ENCODE measurements around the gene P2RX7.
A peak's percentile ranks its signal among the peaks of the same experiment; 100 is the strongest.

The P2RX7 gene
- long read RNA-seq, donor 1, partial matches to known transcripts, result 0 of 1 reads
- long read RNA-seq, donor 1, other reads (novel, unspliced or antisense), result 0 of 1 reads
- long read RNA-seq, donor 2, result 0 reads
- long read RNA-seq, donor 3, result 0 reads
- long read RNA-seq, donor 4, result 0 reads
- long read RNA-seq, donor 5, result 0 reads
- long read RNA-seq, donor 6, result 0 reads
- long read RNA-seq, donor 7, full-length matches to known transcripts, result 1 of 1 reads
- long read RNA-seq, donor 7, partial matches to known transcripts, result 0 of 1 reads
- long read RNA-seq, donor 7, other reads (novel, unspliced or antisense), result 0 of 1 reads
- long read RNA-seq, donor 8, result 0 reads

GRCh38 chr12:121132601-121133481, at the start of gene P2RX7:
Gene P2RX7, plus strand, starts transcription at chr12:121132876. Its CDS starts 95 bp downstream, at chr12:121132971.
- DNase-seq, result peak; percentile 68

DNA sequence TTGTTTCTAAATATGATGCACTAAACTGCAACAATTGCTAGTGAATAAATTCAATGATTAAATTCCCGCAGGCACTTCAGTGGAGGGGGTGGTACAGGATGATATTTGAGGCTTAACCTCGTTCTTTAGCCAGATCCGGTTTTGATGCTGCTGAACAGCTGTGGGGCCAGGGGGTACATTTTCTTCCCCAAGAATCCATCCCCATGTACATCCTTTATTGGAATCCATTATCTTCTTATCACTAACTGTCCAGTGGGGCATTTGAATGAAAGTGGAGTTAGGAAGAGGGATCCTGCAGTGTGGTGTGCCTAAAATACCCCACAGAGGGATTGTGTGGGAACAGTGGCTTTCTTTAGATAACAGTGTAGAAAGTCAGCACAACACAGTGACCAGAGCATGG, 48.4 kb upstream of the P2RX7 start:
- DNase-seq, result no peak

DNA sequence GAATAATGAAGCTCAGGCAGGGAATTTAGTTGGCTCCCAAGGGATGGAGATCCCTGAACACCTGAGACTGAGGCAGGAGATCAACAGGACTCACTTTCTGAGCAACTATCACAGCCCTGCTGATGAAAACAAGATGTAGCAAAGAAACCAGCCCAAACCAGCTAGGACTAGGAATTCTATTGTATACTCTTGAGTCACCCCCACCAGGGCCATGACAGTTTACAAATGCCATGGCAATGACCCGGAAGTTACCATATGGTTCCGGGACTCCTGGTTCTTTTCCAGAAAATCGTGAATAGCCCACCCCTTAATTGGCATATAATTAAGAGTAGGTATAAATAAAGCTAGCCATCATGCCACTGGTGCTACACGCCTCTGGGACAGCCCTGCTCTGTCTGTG, 47.6 kb upstream of the P2RX7 start:
- no peak for DNase-seq

GRCh38 chr12:121085506-121086353, 46.9 kb upstream of the P2RX7 start:
- no peak for DNase-seq

- DNase-seq, result no peak
These were observed 45.8 kb upstream of the P2RX7 start for GRCh38 chr12:121086781-121087295.

DNA sequence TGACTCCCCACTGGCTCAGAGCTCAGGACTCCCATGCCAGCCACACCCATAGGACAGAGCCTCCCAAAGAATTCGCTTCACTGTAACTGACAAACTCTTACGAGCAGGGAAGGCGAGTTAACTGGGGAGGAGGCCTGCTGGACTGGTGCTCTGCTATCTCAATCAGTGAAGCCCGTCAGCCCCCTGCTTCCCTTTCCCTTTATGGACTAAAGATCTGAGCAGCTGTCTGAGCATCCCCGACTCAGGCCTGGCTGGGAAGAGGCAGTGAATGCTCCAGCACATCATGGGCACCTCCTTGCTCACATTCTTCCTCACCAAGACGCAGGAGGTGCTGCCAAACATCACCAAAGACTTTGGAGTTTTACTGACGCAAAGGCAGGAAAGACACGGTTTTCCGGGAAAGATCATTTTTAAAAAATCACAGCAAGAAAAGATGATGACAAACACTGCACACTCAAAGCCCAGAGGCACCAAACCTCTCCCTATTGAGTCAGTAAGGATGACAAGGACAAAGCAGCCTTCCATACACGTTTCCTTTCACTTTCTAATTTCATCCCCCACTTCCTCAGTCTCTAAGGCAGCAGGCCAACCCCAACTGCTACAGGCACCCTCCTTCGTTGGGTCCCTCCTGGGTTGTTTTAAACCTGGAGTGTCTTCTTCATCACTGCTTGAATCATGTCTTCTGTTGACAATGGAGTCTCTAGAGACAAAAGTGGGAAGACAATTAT, 45.0 kb upstream of the P2RX7 start:
- DNase-seq, result no peak

DNA sequence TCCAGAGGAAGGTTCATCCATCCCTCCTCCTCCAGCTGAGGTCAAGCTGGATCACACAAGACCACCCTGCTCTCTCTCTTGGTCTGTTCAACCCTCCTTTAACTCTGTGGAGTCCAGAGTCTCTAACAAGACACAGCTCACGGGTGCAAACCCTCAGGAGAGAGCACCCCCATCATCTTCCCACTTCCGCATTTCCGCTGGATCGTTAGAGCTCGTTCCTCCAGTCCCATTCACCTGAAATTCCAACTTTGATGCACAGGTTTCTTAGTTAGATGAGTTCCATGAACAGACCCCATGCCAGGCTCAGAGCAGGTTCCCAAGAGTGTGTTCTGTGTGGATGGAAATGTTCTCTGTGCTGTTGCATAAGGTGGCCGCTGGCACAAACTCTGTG, 44.5 kb upstream of the P2RX7 start:
- no peak for DNase-seq

DNA sequence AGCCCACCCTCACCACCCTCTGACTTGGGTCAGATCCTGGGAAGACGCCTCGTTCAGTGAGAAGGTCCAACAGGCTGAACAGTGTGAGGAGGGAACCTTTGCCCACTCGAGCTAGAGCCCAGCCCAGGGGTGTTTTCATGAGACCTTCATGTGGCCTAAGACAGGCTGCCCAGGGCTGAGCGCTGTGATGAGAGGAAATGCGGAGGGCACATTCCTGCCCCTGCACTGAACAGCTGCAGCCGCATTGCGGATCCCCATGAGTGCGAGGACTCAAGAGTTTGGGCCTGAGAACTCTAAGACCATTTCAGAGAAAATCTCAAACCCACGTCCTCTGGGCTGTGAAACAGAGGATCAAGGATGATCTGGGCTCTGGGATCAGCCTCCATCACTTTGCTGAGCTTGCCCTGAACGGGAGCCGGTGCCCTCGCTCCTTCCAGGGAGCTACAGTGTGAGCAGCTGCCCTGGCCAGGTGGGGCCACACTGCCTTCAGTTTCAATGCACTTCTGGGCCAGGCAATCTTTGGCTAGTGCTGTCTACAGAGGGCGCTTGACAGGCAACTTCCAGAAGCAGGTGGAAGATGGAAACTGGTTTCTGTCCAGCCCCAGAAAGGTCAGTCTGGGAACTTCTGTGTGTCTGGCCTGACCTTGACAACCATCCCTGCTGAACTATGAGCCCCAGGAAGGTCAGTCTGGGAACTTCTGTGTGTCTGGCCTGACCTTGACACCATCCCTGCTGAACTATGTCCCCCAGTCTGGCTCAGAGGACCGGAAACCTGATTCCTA, 43.5 kb upstream of the P2RX7 start:
- no peak for DNase-seq

GRCh38 chr12:121089813-121090430, 42.8 kb upstream of the P2RX7 start:
- no peak for DNase-seq

DNA sequence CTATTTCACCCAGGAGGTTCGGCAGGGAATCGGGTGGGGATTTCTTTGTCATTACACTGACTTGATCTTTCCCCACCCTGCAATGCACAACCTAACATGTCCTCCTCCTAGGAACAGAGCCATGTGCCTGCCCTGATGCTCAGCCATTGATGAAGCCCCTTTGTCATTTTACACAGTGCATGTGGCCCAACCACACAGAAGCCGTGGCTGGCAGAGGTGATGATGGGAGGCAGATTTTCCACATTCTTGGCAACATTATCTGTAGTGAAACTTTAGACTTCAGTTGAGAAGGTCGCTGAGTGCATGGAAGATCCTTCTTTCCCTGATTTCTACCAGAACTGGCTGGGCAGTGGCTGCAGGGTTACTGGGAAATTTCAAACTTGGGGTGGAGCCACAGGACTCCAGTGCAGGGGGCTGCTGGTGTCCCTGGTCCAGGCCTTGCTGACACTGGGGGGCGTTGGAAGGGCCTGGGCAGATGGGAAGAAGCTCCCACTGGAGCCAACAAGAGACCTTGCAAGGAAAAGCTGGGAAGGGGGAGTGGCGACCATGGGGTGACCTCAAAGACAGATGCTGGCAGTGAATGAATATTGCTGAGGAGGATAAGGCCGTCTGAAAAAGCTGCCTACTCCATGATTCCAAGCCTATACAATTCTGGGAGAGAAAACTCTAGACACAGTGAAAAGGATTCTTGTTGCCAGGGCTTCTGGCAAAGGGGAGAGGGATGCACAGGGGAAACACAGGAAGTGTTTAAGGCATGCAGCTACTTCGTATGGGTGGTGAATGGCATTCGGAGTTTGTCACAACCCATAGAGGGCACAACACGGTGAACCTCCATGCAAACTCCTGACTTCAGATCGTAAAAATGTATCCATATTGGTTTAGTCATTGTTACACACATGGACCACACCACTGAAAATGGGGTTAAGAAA, 41.8 kb upstream of the P2RX7 start:
- no peak for DNase-seq

GRCh38 chr12:121092034-121092433, 40.6 kb upstream of the P2RX7 start:
- no peak for DNase-seq

- no peak for DNase-seq
These were observed 39.2 kb upstream of the P2RX7 start for GRCh38 chr12:121093487-121093891.

DNA sequence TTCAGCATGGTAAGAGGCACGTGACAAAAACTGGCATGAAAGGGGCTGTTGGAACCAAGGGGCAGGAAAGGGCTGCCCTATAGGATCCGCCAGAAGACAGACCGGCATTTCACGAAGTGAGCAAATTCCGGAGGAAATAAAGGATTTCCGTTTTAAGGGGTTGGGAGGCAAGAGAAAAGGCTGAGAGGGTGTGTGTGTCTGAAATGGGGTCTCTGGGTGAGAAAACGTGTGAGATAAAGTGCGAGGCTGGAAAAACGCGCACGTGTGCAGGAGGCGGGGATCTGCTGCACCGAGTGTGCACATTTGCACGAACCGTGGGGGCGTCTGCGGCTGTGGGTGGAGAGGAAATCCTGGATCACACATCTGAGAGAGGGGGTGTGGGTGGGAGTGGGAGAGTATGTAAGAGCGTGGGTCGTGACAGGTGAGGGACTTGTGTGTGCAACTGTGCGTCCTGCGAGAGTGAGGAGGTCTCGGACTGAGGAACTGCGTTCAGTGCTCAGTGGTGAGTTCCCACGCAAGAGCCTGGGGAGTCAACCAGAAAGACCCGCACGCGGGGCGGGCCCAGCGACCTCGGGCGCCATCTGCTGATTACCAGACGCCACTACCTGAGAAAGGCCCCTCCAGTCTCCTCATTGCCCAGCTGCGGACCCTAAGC, 37.0 kb upstream of the P2RX7 start:
- peak; percentile 68 for DNase-seq

DNA sequence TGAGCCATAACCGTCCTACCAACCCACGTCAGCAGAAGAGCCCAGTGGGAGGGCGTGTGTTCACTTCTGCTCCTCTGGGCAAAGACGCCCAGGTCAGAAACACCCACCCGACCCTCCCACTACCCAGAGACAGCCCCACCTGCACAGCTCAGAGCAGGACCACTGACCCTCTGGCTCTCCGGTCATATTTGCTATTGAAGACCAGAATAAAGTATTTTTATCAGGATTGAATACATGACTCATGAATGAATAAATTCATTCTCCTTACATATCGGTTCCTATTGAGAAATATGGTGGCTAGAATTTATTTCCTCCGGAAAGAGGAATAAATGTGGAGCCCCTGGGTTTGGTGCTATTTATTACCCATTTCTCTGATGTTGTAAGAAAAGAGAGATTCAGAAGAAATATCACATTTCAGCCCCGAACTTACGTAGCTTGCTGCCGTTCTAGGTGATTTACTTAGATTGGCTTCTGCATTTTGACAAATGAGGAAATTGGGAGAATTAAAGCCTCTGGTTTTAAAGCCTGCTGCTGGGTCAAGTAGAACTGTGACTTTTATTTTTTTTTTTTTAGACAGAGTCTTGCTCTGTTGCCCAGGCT, 36.4 kb upstream of the P2RX7 start:
- no peak for DNase-seq

GRCh38 chr12:121099779-121100178, 32.9 kb upstream of the P2RX7 start:
- no peak for DNase-seq

DNA sequence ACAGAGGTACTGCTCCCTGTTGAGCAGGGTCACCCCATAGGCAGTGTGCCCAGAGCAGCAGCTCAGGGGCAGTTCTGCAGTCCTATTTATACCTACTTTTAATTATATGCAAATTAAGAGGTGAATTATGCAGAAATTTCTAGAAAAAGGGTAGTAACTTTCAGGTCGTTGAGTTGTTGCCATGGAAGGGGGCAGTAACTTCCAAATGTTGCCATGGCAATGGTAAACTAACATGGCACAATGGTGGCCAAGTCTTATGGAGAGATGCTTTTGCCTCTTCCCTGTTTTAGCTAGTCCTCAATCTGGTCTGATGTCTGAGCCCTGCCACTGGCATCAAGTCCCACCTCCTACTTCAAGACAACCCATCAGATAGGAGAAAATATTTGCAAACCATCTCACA, 30.4 kb upstream of the P2RX7 start:
- no peak for DNase-seq

DNA sequence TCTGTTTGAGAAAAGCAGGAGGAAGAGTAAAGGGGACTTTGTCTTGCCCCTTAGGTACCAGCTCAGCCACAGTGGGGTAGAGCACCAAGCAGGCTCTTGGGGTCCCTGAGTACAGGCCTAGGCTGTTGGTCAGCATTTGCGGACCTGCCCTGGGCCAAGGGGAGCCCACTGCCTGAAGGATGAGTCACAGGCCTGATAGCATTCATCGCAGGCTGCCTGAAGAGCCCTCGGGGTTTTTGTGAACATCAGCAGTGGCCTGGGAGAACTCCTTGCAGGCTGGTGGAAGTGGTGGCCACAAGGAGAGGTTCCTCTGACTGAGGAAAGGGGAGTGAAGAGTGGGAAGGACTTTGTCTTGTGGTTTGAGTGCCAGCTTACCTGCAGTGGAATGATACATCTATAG, 25.0 kb upstream of the P2RX7 start:
- DNase-seq, result no peak

DNA sequence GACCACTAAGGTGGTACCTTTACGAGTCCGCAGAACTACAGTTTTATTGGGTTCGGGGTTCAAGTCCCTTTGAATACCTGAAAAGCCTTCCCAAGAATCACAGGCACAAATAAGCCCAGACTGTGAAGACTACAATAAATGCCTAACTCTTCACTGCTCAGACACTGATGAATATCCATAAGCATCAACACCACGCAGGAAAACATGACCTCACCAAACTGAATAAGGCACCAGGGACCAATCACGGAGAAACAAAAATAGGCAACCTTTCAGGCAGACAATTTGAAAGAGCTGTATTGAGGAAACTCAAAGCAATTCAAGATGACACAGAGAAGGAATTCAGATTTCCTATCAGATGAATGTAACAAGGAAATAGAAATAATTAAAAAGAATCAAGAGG, 24.2 kb upstream of the P2RX7 start:
- no peak for DNase-seq
